Activated CD4-positive, alpha-beta T cell treated with anti-CD3 and anti-CD28 coated beads for 36 hours (primary cell): ENCODE measurements around the gene ELANE. TPM values are rescaled to one million over a fixed set of nuclear protein-coding genes. Genes with fewer than 3 reads are reported as not detected.
"Not testable (repeated sequence)": the region's sequence is repeated elsewhere in the genome, so short reads cannot be mapped to it uniquely, and the experiment has no call there.

Experiments used
- ATAC-seq: fragments of 200-7000 bp; cut with Tn5 transposase; one replicate; pipeline ENCODE4 v1.10.0; 2021; ENCODE audit warnings: mild to moderate bottlenecking, moderate library complexity
- CTCF ChIA-PET: fragments of 350-600 bp; sonication (Branson Sonifier 250); formaldehyde crosslinking; loops from one replicate; lab custom pipeline; 2021; ENCODE audit warnings: antibody characterized with exemption; lab: Charles Lee
- POLR2A ChIA-PET: fragments of 350-600 bp; sonication (Branson Sonifier 250); formaldehyde crosslinking; loops from one replicate; lab custom pipeline; 2021; ENCODE audit warnings: antibody characterized with exemption, inconsistent platforms; lab: Charles Lee
- DNase-seq: peaks from one replicate; pipeline ENCODE4 v3.0.0-alpha.2; 2020
- H3K27ac Mint-ChIP-seq: one replicate; pipeline ENCODE4 v1.8.0; 2021; ENCODE audit warnings: mixed read lengths
- H3K27me3 Mint-ChIP-seq: one replicate; pipeline ENCODE4 v1.8.0; 2021; ENCODE audit warnings: mixed read lengths
- H3K36me3 Mint-ChIP-seq: one replicate; pipeline ENCODE4 v1.8.0; 2021; ENCODE audit warnings: low read depth, mixed read lengths
- H3K4me1 Mint-ChIP-seq: one replicate; pipeline ENCODE4 v1.8.0; 2021; ENCODE audit warnings: mixed read lengths
- H3K4me3 Mint-ChIP-seq: one replicate; pipeline ENCODE4 v1.8.0; 2021; ENCODE audit warnings: mild to moderate bottlenecking, moderate library complexity, mixed read lengths
- H3K9me3 Mint-ChIP-seq: one replicate; pipeline ENCODE4 v1.8.0; 2021; ENCODE audit warnings: low read depth, mixed read lengths
- intact Hi-C, 2 experiments: fragments of 100-400 bp; cut with DNase I in 1 of 2; cut with micrococcal nuclease in 1 of 2; formaldehyde crosslinking; loops; one replicate each; pipeline versions ENCODE4 v1.14.2 to v1.15.1; 2022 to 2024; cut with DNase I, micrococcal nuclease
- total RNA-seq, 2 experiments: library from RNA; stranded (reverse); gene quantifications; one replicate each; pipeline ENCODE4 v1.2.3, GENCODE V29; 2021

Gene ELANE
- total RNA-seq, 2 experiments from 2014 or later = not detected

- intact Hi-C loops = loop anchor here in 1 of 2 experiments (2.0 kb wide), 1 partner anchor 15 kb away; no protein-coding TSS in a partner anchor
- Mint-ChIP-seq H3K27me3 (no peaks in the 10 kb centered on the region), H3K4me1 (no peaks in the 10 kb centered on the region), H3K36me3 (peaks cover 28% of the 10 kb centered on the region), H3K27ac (no peak overlapping the region), H3K9me3 (no peaks in the 10 kb centered on the region), H3K4me3 (no peak overlapping the region)
- POLR2A ChIA-PET = no interaction called here
- DNase-seq (no peak), ATAC-seq (no peak)
- CTCF ChIA-PET = no interaction called here
These were observed 36.2 kb upstream of the ELANE start for GRCh38 chr19:815775-816499.

- ATAC-seq (no peak), DNase-seq (no peak)
- no peak overlapping the region for H3K4me3 Mint-ChIP-seq
- no peak overlapping the region for H3K27ac Mint-ChIP-seq
- peaks cover 26% of the 10 kb centered on the region for H3K36me3 Mint-ChIP-seq
- no peaks in the 10 kb centered on the region for H3K9me3 Mint-ChIP-seq
- intact Hi-C loops = no loop called here
- ChIA-PET CTCF (no interaction called here), POLR2A (no interaction called here)
- no peaks in the 10 kb centered on the region for H3K4me1 Mint-ChIP-seq
- no peaks in the 10 kb centered on the region for H3K27me3 Mint-ChIP-seq
These were observed 35.6 kb upstream of the ELANE start for GRCh38 chr19:816500-816857.

GRCh38 chr19:820212-820611 is 31.9 kb upstream of the ELANE start:
- POLR2A ChIA-PET, intact Hi-C loops, H3K27ac Mint-ChIP-seq, H3K36me3 Mint-ChIP-seq, H3K9me3 Mint-ChIP-seq, DNase-seq, H3K4me1 Mint-ChIP-seq, CTCF ChIA-PET, ATAC-seq, H3K4me3 Mint-ChIP-seq: not testable (repeated sequence)
- peaks cover 13% of the 10 kb centered on the region for H3K27me3 Mint-ChIP-seq

- POLR2A ChIA-PET = no interaction called here
- intact Hi-C loops = no loop called here
- peaks cover 13% of the 10 kb centered on the region for H3K27me3 Mint-ChIP-seq
- CTCF ChIA-PET = no interaction called here
- peaks cover 4% of the 10 kb centered on the region for H3K36me3 Mint-ChIP-seq
- ATAC-seq (no peak), DNase-seq (no peak)
- H3K27ac Mint-ChIP-seq = no peak overlapping the region
- no peaks in the 10 kb centered on the region for H3K9me3 Mint-ChIP-seq
- H3K4me1 Mint-ChIP-seq = no peaks in the 10 kb centered on the region
- H3K4me3 Mint-ChIP-seq = no peak overlapping the region
These were observed 30.8 kb upstream of the ELANE start for GRCh38 chr19:821231-821824.

GRCh38 chr19:821825-822503 is 30.1 kb upstream of the ELANE start, which contains the start of gene PLPPR3:
Gene PLPPR3 (minus strand): TSS chr19:821955. CDS start chr19:821559, 396 bp downstream.
- no peak for ATAC-seq
- intact Hi-C loops = no loop called here
- POLR2A ChIA-PET = interaction anchor here (1.0 kb wide), 1 partner anchor 155 kb away, joined by 3 read pairs; no protein-coding TSS in a partner anchor
- H3K27ac Mint-ChIP-seq = no peak within 1 kb of the TSS
- no peak within 1 kb of the TSS for H3K4me3 Mint-ChIP-seq
- H3K4me1 Mint-ChIP-seq = no peaks in the 10 kb centered on the region
- DNase-seq = no peak
- no peaks in the 10 kb centered on the region for H3K36me3 Mint-ChIP-seq
- no peaks in the 10 kb centered on the region for H3K9me3 Mint-ChIP-seq
- CTCF ChIA-PET = no interaction called here
- H3K27me3 Mint-ChIP-seq = peaks cover 13% of the 10 kb centered on the region

- ChIA-PET CTCF (interaction anchor here (0.6 kb wide), 1 partner anchor 30 kb away, joined by 3 read pairs; no protein-coding TSS in a partner anchor), POLR2A (no interaction called here)
- Mint-ChIP-seq H3K36me3 (no peaks in the 10 kb centered on the region), H3K27ac (no peak overlapping the region), H3K9me3 (no peaks in the 10 kb centered on the region), H3K4me3 (no peak overlapping the region), H3K27me3 (peaks cover 13% of the 10 kb centered on the region), H3K4me1 (no peaks in the 10 kb centered on the region)
- ATAC-seq (no peak), DNase-seq (no peak)
- intact Hi-C loops = no loop called here
These were observed 28.5 kb upstream of the ELANE start for GRCh38 chr19:823565-824121.

- H3K27ac Mint-ChIP-seq = no peak overlapping the region
- intact Hi-C loops = no loop called here
- ATAC-seq (no peak), DNase-seq (no peak)
- H3K4me1 Mint-ChIP-seq = no peaks in the 10 kb centered on the region
- POLR2A ChIA-PET = interaction anchor here (0.6 kb wide), 1 partner anchor 23 kb away, joined by 3 read pairs; no protein-coding TSS in a partner anchor
- CTCF ChIA-PET = no interaction called here
- no peaks in the 10 kb centered on the region for H3K36me3 Mint-ChIP-seq
- peaks cover 13% of the 10 kb centered on the region for H3K27me3 Mint-ChIP-seq
- no peaks in the 10 kb centered on the region for H3K9me3 Mint-ChIP-seq
- no peak overlapping the region for H3K4me3 Mint-ChIP-seq
These were observed 27.2 kb upstream of the ELANE start for GRCh38 chr19:824885-825284.

GRCh38 chr19:825897-826644 is 26.0 kb upstream of the ELANE start:
- no peak overlapping the region for H3K4me3 Mint-ChIP-seq
- H3K4me1 Mint-ChIP-seq = no peaks in the 10 kb centered on the region
- intact Hi-C loops = no loop called here
- POLR2A ChIA-PET = interaction anchor here (0.6 kb wide), 1 partner anchor 24 kb away, joined by 3 read pairs; no protein-coding TSS in a partner anchor
- ATAC-seq (no peak), DNase-seq (no peak)
- peaks cover 13% of the 10 kb centered on the region for H3K27me3 Mint-ChIP-seq
- no peaks in the 10 kb centered on the region for H3K9me3 Mint-ChIP-seq
- no peak overlapping the region for H3K27ac Mint-ChIP-seq
- CTCF ChIA-PET = interaction anchor here (0.7 kb wide), 1 partner anchor 63 kb away, joined by 3 read pairs; no protein-coding TSS in a partner anchor
- no peaks in the 10 kb centered on the region for H3K36me3 Mint-ChIP-seq

- Mint-ChIP-seq H3K9me3 (no peaks in the 10 kb centered on the region), H3K27me3 (peaks cover 13% of the 10 kb centered on the region), H3K4me1 (no peaks in the 10 kb centered on the region), H3K4me3 (no peak overlapping the region), H3K36me3 (no peaks in the 10 kb centered on the region), H3K27ac (no peak overlapping the region)
- CTCF ChIA-PET = interaction anchor here (0.6 kb wide), 2 partner anchors 95 to 138 kb away, joined by 3 to 4 read pairs; no protein-coding TSS in a partner anchor
- DNase-seq (no peak), ATAC-seq (no peak)
- intact Hi-C loops = no loop called here
- POLR2A ChIA-PET = no interaction called here
These were observed 24.8 kb upstream of the ELANE start for GRCh38 chr19:827314-827709.

GRCh38 chr19:827710-828321 is 24.3 kb upstream of the ELANE start, which contains the start of gene AZU1:
Gene AZU1 (plus strand): TSS chr19:827837. CDS start chr19:827847, 10 bp downstream.
- ChIA-PET CTCF (interaction anchor here (0.6 kb wide), 1 partner anchor 94 kb away, joined by 3 read pairs; no protein-coding TSS in a partner anchor), POLR2A (no interaction called here)
- DNase-seq = no peak
- ATAC-seq = no peak
- H3K4me3 Mint-ChIP-seq = no peak within 1 kb of the TSS
- no peaks in the 10 kb centered on the region for H3K36me3 Mint-ChIP-seq
- intact Hi-C loops = no loop called here
- peaks cover 11% of the 10 kb centered on the region for H3K27me3 Mint-ChIP-seq
- no peaks in the 10 kb centered on the region for H3K9me3 Mint-ChIP-seq
- no peak within 1 kb of the TSS for H3K27ac Mint-ChIP-seq
- H3K4me1 Mint-ChIP-seq = no peaks in the 10 kb centered on the region
